K562 (cell line): ENCODE data around the gene UMODL1. TPM values are rescaled to one million over a fixed set of nuclear protein-coding genes. Genes with fewer than 3 reads are reported as not detected.

Source experiments
- ATAC-seq: fragments of 200-7000 bp; cut with Tn5 transposase; 3 replicates; pipeline ENCODE4 v1.9.1; 2020; ENCODE audit warnings: moderate library complexity
- BruUV-seq: library from RNA; stranded (reverse); fragments of 400-500 nt; replicated peaks from 2 replicates; lab custom pipeline; 2021; lab: Mats Ljungman, UMichigan
- CTCF ChIA-PET: fragments of 300-600 bp; formaldehyde crosslinking; extraction: SDS; loops from one replicate; lab custom pipeline; 2021; ENCODE audit warnings: low intra/inter-chr PET ratio; lab: Yijun Ruan, JAX
- POLR2A ChIA-PET: fragments of 300-600, 350-650 bp; sonication (Branson Sonifier 250); formaldehyde crosslinking; extraction: SDS; loops from one replicate; lab custom pipeline; 2021; ENCODE audit warnings: antibody characterized with exemption, inconsistent platforms; lab: Yijun Ruan, JAX
- DNase-seq, 4 experiments: peaks; one replicate each; pipeline versions ENCODE4 v3.0.0 to v3.0.0-alpha.2; 2011 to 2018; ENCODE audit warnings: low spot score in 3 of 4, mixed read lengths in 3 of 4; ENCODE audit errors: extremely low read depth in 1 of 4
- FAIRE-seq: peaks from 2 replicates; lab custom pipeline; 2011; peaks lifted over from hg19 to GRCh38; lab: Jason Lieb, UNC
- H2AFZ ChIP-seq: 2 replicates; pipeline ENCODE4 v1.6.0; 2011; ENCODE audit warnings: low read depth, low read length, control low read depth, inconsistent platforms
- H3K27ac ChIP-seq: fragments of 200-600 bp; 3 replicates; pipeline ENCODE4 v1.8.0; 2011; ENCODE audit warnings: low read depth, mild to moderate bottlenecking, control low read depth, inconsistent platforms, low read length, moderate library complexity, mixed read lengths; ENCODE audit errors: extremely low read depth
- H3K27me3 ChIP-seq, 2 experiments: fragments of 300-600 bp in 1 of 2; 2 replicates in 1 of 2; 3 replicates in 1 of 2; pipeline versions ENCODE4 v1.6.0 to v1.8.0; 2011; ENCODE audit warnings: inconsistent platforms in 2 of 2, low read length in 2 of 2, mild to moderate bottlenecking in 1 of 2, mixed read lengths in 1 of 2, moderate library complexity in 1 of 2; ENCODE audit not compliant: control insufficient read depth in 2 of 2, insufficient read depth in 2 of 2
- H3K36me3 ChIP-seq: fragments of 300-600 bp; 3 replicates; pipeline ENCODE4 v1.8.0; 2011; ENCODE audit warnings: mild to moderate bottlenecking, low read length, inconsistent platforms; ENCODE audit not compliant: control insufficient read depth, insufficient read depth
- H3K4me1 ChIP-seq, 2 experiments: fragments of 200-600 bp in 1 of 2; replicated peaks in 1 of 2; 2 replicates in 1 of 2; 3 replicates in 1 of 2; pipeline versions ENCODE4 v1.5.1 to v1.8.0; 2011; ENCODE audit warnings: inconsistent platforms in 2 of 2, low read length in 2 of 2, mild to moderate bottlenecking in 1 of 2, mixed read lengths in 1 of 2, moderate library complexity in 1 of 2; ENCODE audit not compliant: control insufficient read depth in 2 of 2, insufficient read depth in 2 of 2
- H3K4me2 ChIP-seq: 2 replicates; pipeline ENCODE4 v1.6.1; 2011; ENCODE audit warnings: low read length, control low read depth, inconsistent platforms, mixed read lengths; ENCODE audit not compliant: insufficient read depth
- H3K4me3 ChIP-seq: fragments of 200-600 bp; sonication (generic), shearing (Covaris generic); 2 replicates; pipeline ENCODE4 v1.5.1; 2016; ENCODE audit warnings: control low read depth, inconsistent platforms
- H3K79me2 ChIP-seq: fragments of 200-600 bp; 3 replicates; pipeline ENCODE4 v1.8.0; 2011; ENCODE audit warnings: low read length, inconsistent platforms; ENCODE audit not compliant: control insufficient read depth, insufficient read depth
- H3K9ac ChIP-seq, 2 experiments: 2 replicates each; pipeline versions ENCODE4 v1.6.0 to v1.6.1; 2011; ENCODE audit warnings: low read depth in 2 of 2, low read length in 2 of 2, control low read depth in 1 of 2, inconsistent platforms in 1 of 2, mild to moderate bottlenecking in 1 of 2, mixed read lengths in 1 of 2; ENCODE audit not compliant: insufficient read depth in 1 of 2
- H3K9me1 ChIP-seq: one replicate; pipeline ENCODE4 v1.6.0; 2011; ENCODE audit warnings: inconsistent platforms, mild to moderate bottlenecking, low read length, moderate library complexity; ENCODE audit not compliant: control insufficient read depth, insufficient read depth
- H3K9me3 ChIP-seq: replicated peaks from 2 replicates; pipeline ENCODE4 v1.5.1; 2011; ENCODE audit warnings: low read depth, low read length, inconsistent platforms; ENCODE audit not compliant: control insufficient read depth, insufficient read depth
- H4K20me1 ChIP-seq: replicated peaks from 2 replicates; pipeline ENCODE4 v1.6.1; 2011; ENCODE audit warnings: low read length, inconsistent platforms, mixed read lengths; ENCODE audit not compliant: control insufficient read depth, insufficient read depth
- E2F3 ChIP-seq: fragments of 250-450 bp; sonication (Bioruptor Pico); IDR thresholded peaks from 2 replicates; pipeline ENCODE4 v1.4.0; 2020; ENCODE audit warnings: mild to moderate bottlenecking
- ELK1 ChIP-seq: sonication (generic); formaldehyde crosslinking; IDR thresholded peaks from 2 replicates; pipeline ENCODE4 v1.8.1; 2022; ENCODE audit warnings: missing genetic modification reagents
- FOXP4 ChIP-seq: sonication (generic); formaldehyde crosslinking; IDR thresholded peaks from 2 replicates; pipeline ENCODE4 v1.8.0; 2022; ENCODE audit warnings: mild to moderate bottlenecking, missing genetic modification reagents, borderline replicate concordance
- PRDM10 ChIP-seq: fragments of 450-650 bp; IDR thresholded peaks from 2 replicates; pipeline ENCODE4 v1.6.1; 2018; ENCODE audit not compliant: partially characterized antibody
- RFX7 ChIP-seq: fragments of 250-450 bp; sonication (Bioruptor Pico); IDR thresholded peaks from 2 replicates; pipeline ENCODE4 v1.5.1; 2021; ENCODE audit warnings: mild to moderate bottlenecking
- SREBF1 ChIP-seq: fragments of 150-350 bp; IDR thresholded peaks from 2 replicates; pipeline ENCODE4 v1.6.1; 2014; ENCODE audit warnings: antibody characterized with exemption, low read depth, low read length, borderline replicate concordance
- TAF7 ChIP-seq: fragments of 450-650 bp; IDR thresholded peaks from 2 replicates; pipeline ENCODE4 v1.6.1; 2016; ENCODE audit warnings: missing genetic modification characterization, missing compliant biosample characterization
- TSHZ1 ChIP-seq: fragments of 250-450 bp; sonication (Bioruptor Pico); IDR thresholded peaks from 2 replicates; pipeline ENCODE4 v1.4.0; 2020; ENCODE audit warnings: mild to moderate bottlenecking, moderate library complexity
- ZFP30 ChIP-seq: fragments of 250-450 bp; sonication (Bioruptor Pico); IDR thresholded peaks from 2 replicates; pipeline ENCODE4 v1.8.0; 2022; ENCODE audit warnings: moderate library complexity, mild to moderate bottlenecking, inconsistent platforms, borderline replicate concordance
- ZNF239 ChIP-seq: fragments of 250-450 bp; sonication (Bioruptor Pico); IDR thresholded peaks from 2 replicates; pipeline ENCODE4 v1.4.0; 2020; ENCODE audit warnings: mild to moderate bottlenecking
- ZNF79 ChIP-seq: fragments of 250-450 bp; sonication (Bioruptor Pico); IDR thresholded peaks from 2 replicates; pipeline ENCODE4 v1.4.0; 2020; ENCODE audit warnings: low read depth, mild to moderate bottlenecking, moderate library complexity
- WGBS: fragments of 100-300 bp; shearing (Covaris generic); methylation state at CpG from one replicate; pipeline ENCODE4 v1.1.6; 2016; ENCODE audit warnings: low coverage, mixed read lengths; ENCODE audit not compliant: insufficient coverage; ENCODE audit errors: missing lambda C conversion rate; 5-methylcytosine and 5-hydroxymethylcytosine counted together
- in situ Hi-C: fragments of 300-500 bp; cut with MboI; formaldehyde crosslinking; loops from 4 replicates; pipeline ENCODE4 v1.15.0; 2018; ENCODE audit warnings: inconsistent platforms, mixed read lengths
- intact Hi-C: fragments of 100-400 bp; cut with micrococcal nuclease; formaldehyde crosslinking; loops from 2 replicates; pipeline ENCODE4 v1.14.2; 2022
- polyA plus RNA-seq, 8 experiments: library from polyadenylated mRNA; depleted of rRNA in 4 of 8; stranded (reverse) in 5 of 8; unstranded in 3 of 8; fragments of >200 nt; fragmentation: Nextera tagmentation in 2 of 8; fragmentation: Illumina TruSeq in 1 of 8; extraction: Ambion mirVana in 2 of 8; extraction: Trizol in 1 of 8; gene quantifications; 2 replicates each; pipeline versions ENCODE4 v1.2.1 to v1.2.3, GENCODE V29; 2011 to 2014; ENCODE audit warnings: inconsistent platforms in 1 of 8, missing spikeins in 1 of 8
- total RNA-seq, 7 experiments: library from RNA; depleted of rRNA in 6 of 7; stranded (reverse); fragments of >200 nt in 6 of 7; fragmentation: Illumina TruSeq in 2 of 7; extraction: Trizol in 2 of 7; gene quantifications; 2 replicates each; pipeline versions ENCODE4 v1.2.1 to v1.2.3, GENCODE V29; 2011 to 2021; ENCODE audit warnings: low replicate concordance in 1 of 7

Gene UMODL1
- total and polyA plus RNA-seq, 9 of the 15 experiments (the other 6 are each of a cell fraction or from before 2014, with no cell fraction given): not detected

- H3K27ac ChIP-seq: no peak overlapping the region
- peaks cover 0 to under 1% of the 10 kb centered on the region in 2 experiments; a peak in 1 of 5 replicates for H3K4me1 ChIP-seq
- H3K9me3 ChIP-seq: no peaks in the 10 kb centered on the region; the same call in 1 of the 2 replicates
- H3K9me1 ChIP-seq: no peaks in the 10 kb centered on the region
- no peak overlapping the region for H3K4me3 ChIP-seq
- peaks cover 75 to 78% of the 10 kb centered on the region in 2 experiments for H3K27me3 ChIP-seq
- CTCF ChIA-PET: no interaction called here
- POLR2A ChIA-PET: interaction anchor here (0.6 kb wide), 1 partner anchor 10 kb away, joined by 3 read pairs; no protein-coding TSS in a partner anchor
- H3K9ac ChIP-seq: no peak overlapping the region
- DNase-seq (no peak), ATAC-seq (no peak), FAIRE-seq (no peak)
- in situ Hi-C loops: no loop called here
- no peak overlapping the region for H3K4me2 ChIP-seq
- 1% methylated on average over 9 of the region's 9 CpGs for WGBS
- BruUV-seq: no TSS peak
- H2AFZ ChIP-seq: no peak overlapping the region
- intact Hi-C loops: no loop called here
- H4K20me1 ChIP-seq: no peaks in the 10 kb centered on the region
- no peaks in the 10 kb centered on the region for H3K36me3 ChIP-seq
- H3K79me2 ChIP-seq: no peaks in the 10 kb centered on the region
- no peak for TF ChIP-seq PRDM10
- TF ChIP-seq ELK1: no peak
- TF ChIP-seq FOXP4 (CRISPR knock-in tag): no peak
- TF ChIP-seq ZNF239 (CRISPR knock-in tag): no peak
- TF ChIP-seq ZNF79 (CRISPR knock-in tag): no peak
- no peak for TF ChIP-seq SREBF1
- TF ChIP-seq TAF7 (tag): no peak
- no peak for TF ChIP-seq TSHZ1 (CRISPR knock-in tag)
- TF ChIP-seq E2F3: no peak
- no peak for TF ChIP-seq RFX7 (CRISPR knock-in tag)
- no peak for TF ChIP-seq ZFP30 (CRISPR knock-in tag)
These were observed 22.1 kb downstream of the UMODL1 start for GRCh38 chr21:42093186-42093585.
